ENCODE measurements around the gene MGST3. TPM values are rescaled to one million over a fixed set of nuclear protein-coding genes. Genes with fewer than 3 reads are reported as not detected.
A peak's percentile ranks its signal among the peaks of the same experiment; 100 is the strongest.

The MGST3 gene
- total RNA-seq, 2 donors from 2014 or later, result 42.1 to 57.9 TPM

DNA sequence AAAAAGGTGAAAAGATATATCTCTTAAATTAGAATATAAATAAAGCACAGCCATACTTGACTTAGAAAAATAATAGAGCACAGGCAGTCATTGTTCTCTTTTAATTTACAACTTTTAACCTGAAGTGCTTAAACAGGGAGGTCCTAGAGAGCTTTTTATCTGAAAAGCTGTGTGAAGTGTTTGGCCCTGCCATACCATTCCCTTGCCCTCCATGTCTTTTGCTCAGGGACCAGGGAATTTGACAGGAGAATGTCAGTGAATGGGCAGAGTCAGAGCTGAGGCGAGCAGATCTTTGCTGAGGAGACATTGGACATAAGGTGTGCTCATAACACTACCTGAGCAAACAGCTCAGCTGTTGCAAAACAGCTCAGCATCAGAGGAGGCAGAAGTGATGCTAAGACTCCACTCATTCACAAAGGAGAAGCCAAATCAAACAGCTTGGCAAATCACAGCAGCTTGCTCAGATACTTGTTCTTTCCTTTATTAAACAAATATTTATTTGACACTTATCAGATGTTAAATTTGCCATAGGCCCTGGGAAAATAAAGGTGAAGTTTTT, 14.9 kb upstream of the MGST3 start:
- Mint-ChIP-seq H3K27me3 (peaks cover 29% of the 10 kb centered on the region), H3K27ac (no peak overlapping the region), H3K9me3 (peaks cover 4% of the 10 kb centered on the region), H3K4me1 (no peaks in the 10 kb centered on the region), H3K4me3 (no peak overlapping the region), H3K36me3 (ENCODE audit: low read depth) (no peaks in the 10 kb centered on the region)
- no peak for ATAC-seq (replicated peaks)

DNA sequence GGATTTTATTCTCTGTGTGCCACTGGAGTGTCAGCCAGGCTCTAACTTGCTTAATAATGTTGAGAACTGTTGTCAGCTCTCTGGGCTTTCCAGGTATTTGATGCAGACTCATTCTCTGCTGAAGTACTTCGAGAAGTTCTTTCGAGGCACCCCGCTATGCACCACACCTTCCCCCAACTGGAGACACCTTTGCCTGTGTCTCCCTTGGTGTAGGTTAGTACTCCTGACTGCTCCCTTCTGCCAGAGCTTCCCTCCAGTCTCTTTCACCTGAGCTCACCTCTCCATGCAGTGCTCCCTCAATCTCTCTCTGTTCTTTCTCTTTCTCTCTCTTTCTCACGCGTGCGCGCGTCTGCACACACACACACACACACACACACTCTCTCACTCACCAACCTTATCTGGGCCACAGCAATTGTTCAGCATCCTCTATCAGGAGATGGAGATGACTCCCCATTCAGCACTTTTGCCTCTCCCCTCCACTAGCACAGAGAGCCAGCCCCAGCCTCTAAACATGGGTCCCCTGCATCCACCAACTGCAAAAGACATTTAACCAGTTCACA, 14.0 kb upstream of the MGST3 start:
- no peaks in the 10 kb centered on the region for H3K4me1 Mint-ChIP-seq
- no peak for ATAC-seq (replicated peaks)
- H3K27me3 Mint-ChIP-seq, result peaks cover 23% of the 10 kb centered on the region

DNA sequence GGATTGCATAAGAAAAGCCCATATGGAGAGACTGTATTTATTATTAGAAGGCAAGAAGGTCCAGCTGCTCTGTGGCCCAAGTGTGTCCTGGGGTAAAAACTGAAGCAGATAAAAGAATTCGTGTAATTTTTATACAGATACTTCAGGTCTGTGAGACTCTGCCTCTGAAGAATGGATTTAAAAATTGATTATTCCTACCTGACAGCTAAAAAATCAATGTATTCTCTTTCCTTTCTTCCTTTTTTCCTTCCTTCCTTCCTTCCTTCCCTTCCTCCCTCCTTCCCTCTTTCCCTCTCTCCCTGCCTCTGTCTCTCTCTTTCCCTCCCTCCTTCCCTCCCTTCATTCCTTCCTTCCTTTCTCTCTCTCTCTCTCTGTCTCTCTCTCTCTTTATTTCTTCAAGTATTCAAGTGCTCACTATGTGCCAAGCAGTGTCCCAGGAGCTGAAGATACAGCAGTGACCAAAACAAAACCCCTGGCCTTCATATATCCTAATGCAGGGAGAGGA, 11.3 kb upstream of the MGST3 start:
- Mint-ChIP-seq H3K4me3 (no peak overlapping the region), H3K4me1 (no peaks in the 10 kb centered on the region), H3K27ac (no peak overlapping the region), H3K9me3 (no peaks in the 10 kb centered on the region), H3K27me3 (peaks cover 22% of the 10 kb centered on the region), H3K36me3 (ENCODE audit: low read depth) (no peaks in the 10 kb centered on the region)
- no peak for ATAC-seq (replicated peaks)

More for the DNA sequence above, 14.0 kb upstream of the MGST3 start:
- H3K27ac Mint-ChIP-seq, result no peak overlapping the region
- H3K36me3 Mint-ChIP-seq (ENCODE audit: low read depth), result no peaks in the 10 kb centered on the region
- H3K9me3 Mint-ChIP-seq, result peaks cover 4% of the 10 kb centered on the region
- no peak overlapping the region for H3K4me3 Mint-ChIP-seq

- peaks cover 14% of the 10 kb centered on the region for H3K27me3 Mint-ChIP-seq
- no peaks in the 10 kb centered on the region for H3K36me3 Mint-ChIP-seq (ENCODE audit: low read depth)
- no peak overlapping the region for H3K27ac Mint-ChIP-seq
- H3K9me3 Mint-ChIP-seq, result no peaks in the 10 kb centered on the region
- no peaks in the 10 kb centered on the region for H3K4me1 Mint-ChIP-seq
- H3K4me3 Mint-ChIP-seq, result no peak overlapping the region
- no peak for ATAC-seq (replicated peaks)
These were observed 7.4 kb upstream of the MGST3 start for GRCh38 chr1:165623624-165624023.

DNA sequence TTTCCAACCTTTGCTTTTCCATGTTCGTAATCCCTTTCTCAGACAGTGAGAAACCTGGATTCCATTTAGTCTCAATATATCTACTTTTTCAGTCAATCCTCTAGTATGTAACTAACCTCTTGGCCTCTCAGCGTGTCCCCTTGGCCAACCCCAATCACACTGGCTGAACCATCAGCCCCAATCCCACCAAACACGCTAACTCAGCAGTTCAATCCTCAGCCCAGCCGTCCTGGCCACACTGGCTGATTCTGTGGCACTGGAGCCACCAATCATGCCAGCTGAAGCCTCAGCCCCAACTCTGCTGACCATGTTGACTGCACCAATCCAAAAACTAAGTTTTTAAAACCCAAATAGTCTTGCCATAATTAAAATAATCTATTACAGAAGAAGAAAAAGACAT, 6.6 kb upstream of the MGST3 start:
- no peak overlapping the region for H3K27ac Mint-ChIP-seq
- H3K4me1 Mint-ChIP-seq, result no peaks in the 10 kb centered on the region
- ATAC-seq (replicated peaks), result no peak
- H3K4me3 Mint-ChIP-seq, result no peak overlapping the region
- H3K27me3 Mint-ChIP-seq, result peaks cover 14% of the 10 kb centered on the region
- no peaks in the 10 kb centered on the region for H3K36me3 Mint-ChIP-seq (ENCODE audit: low read depth)
- no peaks in the 10 kb centered on the region for H3K9me3 Mint-ChIP-seq

GRCh38 chr1:165628147-165628822, 2.7 kb upstream of the MGST3 start:
- no peak overlapping the region for H3K27ac Mint-ChIP-seq
- no peak overlapping the region for H3K4me3 Mint-ChIP-seq
- peaks cover 4% of the 10 kb centered on the region for H3K27me3 Mint-ChIP-seq
- no peak for ATAC-seq (replicated peaks)
- no peaks in the 10 kb centered on the region for H3K36me3 Mint-ChIP-seq (ENCODE audit: low read depth)
- H3K4me1 Mint-ChIP-seq, result peaks cover 4% of the 10 kb centered on the region
- H3K9me3 Mint-ChIP-seq, result no peaks in the 10 kb centered on the region

DNA sequence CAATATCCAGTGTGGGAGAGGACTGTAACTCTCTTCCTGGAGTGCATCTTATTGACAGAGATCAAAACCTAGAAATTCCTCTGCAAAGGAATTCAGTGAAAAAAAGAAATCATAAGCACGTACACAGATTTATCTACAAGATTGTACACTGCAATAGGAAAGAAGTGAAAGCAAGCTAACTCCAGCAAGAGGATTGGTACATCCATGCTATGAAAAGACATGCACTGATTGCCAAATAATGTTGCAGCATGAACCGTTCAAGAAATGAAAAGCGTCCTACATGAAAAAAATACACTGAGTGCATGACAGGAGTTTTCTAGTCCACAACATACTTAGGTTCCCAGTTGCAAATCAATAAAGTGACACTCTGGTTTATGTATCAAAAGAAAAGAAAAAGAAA, 1.9 kb upstream of the MGST3 start:
- Mint-ChIP-seq H3K36me3 (ENCODE audit: low read depth) (no peaks in the 10 kb centered on the region), H3K9me3 (no peaks in the 10 kb centered on the region), H3K27ac (no peak overlapping the region), H3K27me3 (peaks cover 3% of the 10 kb centered on the region), H3K4me1 (peaks cover 10% of the 10 kb centered on the region), H3K4me3 (no peak overlapping the region)
- ATAC-seq (replicated peaks), result no peak

GRCh38 chr1:165629848-165630628, 996 bp upstream of the MGST3 start:
- H3K4me3 Mint-ChIP-seq, result no peak overlapping the region
- H3K9me3 Mint-ChIP-seq, result no peaks in the 10 kb centered on the region
- ATAC-seq (replicated peaks), result peak; percentile 1
- H3K27me3 Mint-ChIP-seq, result no peaks in the 10 kb centered on the region
- no peak overlapping the region for H3K27ac Mint-ChIP-seq
- H3K4me1 Mint-ChIP-seq, result peaks cover 16% of the 10 kb centered on the region
- H3K36me3 Mint-ChIP-seq (ENCODE audit: low read depth), result no peaks in the 10 kb centered on the region

GRCh38 chr1:165631342-165632151, 513 bp downstream of the MGST3 start:
- peaks cover 16% of the 10 kb centered on the region for H3K4me1 Mint-ChIP-seq
- no peak overlapping the region for H3K27ac Mint-ChIP-seq
- ATAC-seq (replicated peaks), result peak; percentile 63
- H3K36me3 Mint-ChIP-seq (ENCODE audit: low read depth), result peaks cover 11% of the 10 kb centered on the region
- no peaks in the 10 kb centered on the region for H3K9me3 Mint-ChIP-seq
- no peaks in the 10 kb centered on the region for H3K27me3 Mint-ChIP-seq
- H3K4me3 Mint-ChIP-seq, result no peak overlapping the region

DNA sequence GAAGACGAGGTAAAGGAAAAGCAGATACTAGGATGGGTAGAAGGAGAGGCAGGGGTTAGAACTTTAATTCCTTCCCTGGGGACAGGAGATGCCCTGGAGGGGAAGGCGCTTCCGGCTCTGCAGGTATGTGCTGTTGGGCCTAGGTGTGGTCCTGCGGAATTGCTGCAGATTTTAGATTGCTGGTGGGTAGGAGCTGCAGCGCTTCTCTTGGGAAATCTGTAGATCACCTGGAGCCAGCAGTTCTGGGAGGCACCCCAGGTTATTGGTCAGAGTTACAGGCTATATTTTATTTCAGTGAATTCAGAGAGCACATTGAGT, 1.1 kb downstream of the MGST3 start:
- H3K27me3 Mint-ChIP-seq, result no peaks in the 10 kb centered on the region
- ATAC-seq (replicated peaks), result no peak
- peaks cover 16% of the 10 kb centered on the region for H3K4me1 Mint-ChIP-seq

DNA sequence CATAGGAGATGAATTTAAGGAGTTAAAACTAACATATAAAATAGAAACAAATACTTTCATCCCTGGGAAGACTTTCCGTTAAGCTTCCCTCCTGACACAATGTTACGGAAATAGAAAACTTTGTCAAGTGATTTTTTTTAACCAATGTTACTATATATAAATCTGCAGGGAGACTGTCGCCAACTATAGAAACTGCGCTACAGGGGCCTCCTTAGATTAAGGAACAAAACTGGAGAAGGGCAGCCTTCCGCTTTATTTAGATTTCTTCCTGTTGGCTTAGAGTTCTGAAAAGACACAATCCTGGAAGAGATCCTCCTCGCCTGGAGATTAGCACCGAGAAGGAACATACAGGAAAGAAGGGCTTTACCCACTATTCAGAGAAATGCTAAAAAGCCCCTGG, 1.5 kb downstream of the MGST3 start:
- H3K4me3 Mint-ChIP-seq, result no peak overlapping the region
- H3K36me3 Mint-ChIP-seq (ENCODE audit: low read depth), result peaks cover 17% of the 10 kb centered on the region
- H3K27ac Mint-ChIP-seq, result no peak overlapping the region
- H3K27me3 Mint-ChIP-seq, result no peaks in the 10 kb centered on the region
- H3K4me1 Mint-ChIP-seq, result peaks cover 16% of the 10 kb centered on the region
- H3K9me3 Mint-ChIP-seq, result no peaks in the 10 kb centered on the region
- no peak for ATAC-seq (replicated peaks)

More for the DNA sequence above, 1.1 kb downstream of the MGST3 start:
- H3K27ac Mint-ChIP-seq, result no peak overlapping the region
- no peak overlapping the region for H3K4me3 Mint-ChIP-seq
- H3K9me3 Mint-ChIP-seq, result no peaks in the 10 kb centered on the region
- H3K36me3 Mint-ChIP-seq (ENCODE audit: low read depth), result peaks cover 16% of the 10 kb centered on the region

GRCh38 chr1:165633614-165634013, 2.6 kb downstream of the MGST3 start:
- peak; percentile 16 for ATAC-seq (replicated peaks)

GRCh38 chr1:165634154-165634921, 3.3 kb downstream of the MGST3 start:
- H3K4me1 Mint-ChIP-seq, result peaks cover 16% of the 10 kb centered on the region
- H3K27ac Mint-ChIP-seq, result peak overlapping the region; percentile 55
- H3K27me3 Mint-ChIP-seq, result no peaks in the 10 kb centered on the region
- peaks cover 17% of the 10 kb centered on the region for H3K36me3 Mint-ChIP-seq (ENCODE audit: low read depth)
- H3K9me3 Mint-ChIP-seq, result no peaks in the 10 kb centered on the region
- ATAC-seq (replicated peaks), result no peak
- H3K4me3 Mint-ChIP-seq, result no peak overlapping the region

More at GRCh38 chr1:165633614-165634013, 2.6 kb downstream of the MGST3 start:
- H3K9me3 Mint-ChIP-seq, result no peaks in the 10 kb centered on the region
- peaks cover 17% of the 10 kb centered on the region for H3K36me3 Mint-ChIP-seq (ENCODE audit: low read depth)
- H3K27me3 Mint-ChIP-seq, result no peaks in the 10 kb centered on the region
- peaks cover 16% of the 10 kb centered on the region for H3K4me1 Mint-ChIP-seq
- peak overlapping the region; percentile 55 for H3K27ac Mint-ChIP-seq
- H3K4me3 Mint-ChIP-seq, result no peak overlapping the region

All from activated T-helper 17 cell treated with anti-CD3 and anti-CD28 coated beads, Interleukin-2, amount 50 U/mL, for 72 hours (primary cell).